Duodenal mucosa (tissue), 2 donors: ENCODE results near the gene POU1F1.

ENCODE experiments used
- H3K27ac ChIP-seq: one replicate; pipeline ENCODE4 v1.7.0; 2013; ENCODE audit warnings: low read depth, low read length
- H3K27me3 ChIP-seq, 2 donors: one replicate each; pipeline ENCODE4 v1.7.0; 2013; ENCODE audit warnings: low read length in 2 of 2, control low read depth in 1 of 2; ENCODE audit not compliant: insufficient read depth in 2 of 2, control insufficient read depth in 1 of 2
- H3K36me3 ChIP-seq, 2 donors: one replicate each; pipeline ENCODE4 v1.7.0; 2013; ENCODE audit warnings: low read length in 2 of 2, control low read depth in 1 of 2; ENCODE audit not compliant: insufficient read depth in 2 of 2, control insufficient read depth in 1 of 2
- H3K4me1 ChIP-seq, 2 donors: one replicate each; pipeline ENCODE4 v1.7.0; 2013; ENCODE audit warnings: low read length in 2 of 2, control low read depth in 1 of 2; ENCODE audit not compliant: insufficient read depth in 2 of 2, control insufficient read depth in 1 of 2
- H3K4me3 ChIP-seq, 2 donors: one replicate each; pipeline ENCODE4 v1.7.0; 2013; ENCODE audit warnings: low read length in 2 of 2, low read depth in 1 of 2
- H3K9ac ChIP-seq, 2 donors: one replicate each; pipeline ENCODE4 v1.7.0; 2013; ENCODE audit warnings: low read length in 2 of 2, low read depth in 1 of 2
- H3K9me3 ChIP-seq, 2 donors: one replicate each; pipeline ENCODE4 v1.7.0; 2013; ENCODE audit warnings: low read length in 2 of 2, control low read depth in 1 of 2; ENCODE audit not compliant: control insufficient read depth in 1 of 2

The POU1F1 gene

DNA sequence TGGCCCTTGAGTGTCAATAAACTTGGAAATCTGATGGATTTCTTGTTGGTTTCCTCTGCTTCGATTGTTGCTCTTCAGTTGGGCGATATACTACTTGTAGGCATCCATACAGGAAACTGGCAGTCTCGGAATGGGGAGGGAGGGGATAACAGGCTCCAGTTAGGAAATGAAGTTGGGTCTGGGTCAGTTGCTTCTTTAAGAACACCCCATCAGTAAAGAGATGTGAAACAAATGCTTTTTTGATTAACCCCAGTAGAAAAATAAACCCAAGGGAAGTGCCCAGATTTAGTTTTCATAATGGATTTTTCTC lies 48.6 kb downstream of the POU1F1 start:
- H3K4me1 ChIP-seq, result peaks cover 14 to 26% of the 10 kb centered on the region in 2 donors
- no peaks in the 10 kb centered on the region for H3K9me3 ChIP-seq
- peak overlapping the region; percentile 98 for H3K9ac ChIP-seq
- H3K4me3 ChIP-seq, result peak overlapping the region; percentile 93 to 94
- no peaks in the 10 kb centered on the region for H3K36me3 ChIP-seq
- no peaks in the 10 kb centered on the region for H3K27me3 ChIP-seq
- no peak overlapping the region for H3K27ac ChIP-seq

DNA sequence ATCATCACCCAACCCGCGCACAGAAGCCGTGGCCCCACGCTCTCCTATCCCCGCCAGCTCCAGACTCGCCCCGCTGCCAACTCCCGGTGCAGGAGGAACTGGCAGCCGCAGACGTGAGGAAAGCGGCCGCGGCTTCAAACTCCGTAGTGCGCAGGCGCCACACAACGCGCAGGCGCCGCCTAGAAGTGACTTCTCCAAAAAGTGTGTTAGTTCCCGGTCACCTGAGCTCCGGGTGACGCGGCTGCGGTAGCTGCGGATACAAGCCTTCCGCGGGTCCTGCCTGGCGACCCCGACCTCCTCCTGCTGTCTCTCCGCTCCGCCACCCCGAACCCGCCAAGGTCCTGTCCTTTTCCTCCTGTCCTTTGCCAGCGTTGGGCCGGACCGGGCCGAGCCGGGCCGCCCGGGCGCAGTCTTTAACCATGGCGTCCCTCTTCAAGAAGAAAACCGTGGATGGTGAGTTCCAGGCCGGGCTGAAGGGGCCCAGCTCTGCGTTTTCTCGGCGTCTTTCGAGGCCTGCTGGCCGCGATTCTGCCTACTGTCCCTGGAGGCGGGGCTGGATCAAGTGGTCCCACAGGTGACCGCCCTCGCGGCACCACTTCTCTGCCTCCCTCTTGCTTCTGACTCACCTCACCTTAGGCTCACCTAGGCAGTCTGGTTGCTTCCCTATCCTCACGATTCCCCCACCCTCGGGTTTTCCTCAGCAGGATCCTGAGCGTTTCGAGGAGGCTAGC lies 49.1 kb downstream of the POU1F1 start, which contains the start of gene CHMP2B:
TSS of gene CHMP2B (plus strand) at position 206 of the 731 bp plus-strand sequence. CDS start at position 420, 214 bp downstream.
- Histone ChIP-seq H3K9ac (peak within 1 kb of the TSS; percentile 98), H3K36me3 (no peaks in the 10 kb centered on the region), H3K4me1 (peaks cover 14 to 26% of the 10 kb centered on the region in 2 donors), H3K27ac (peak within 1 kb of the TSS; percentile 91), H3K4me3 (peak within 1 kb of the TSS; percentile 93 to 94), H3K9me3 (no peaks in the 10 kb centered on the region), H3K27me3 (no peaks in the 10 kb centered on the region)

DNA sequence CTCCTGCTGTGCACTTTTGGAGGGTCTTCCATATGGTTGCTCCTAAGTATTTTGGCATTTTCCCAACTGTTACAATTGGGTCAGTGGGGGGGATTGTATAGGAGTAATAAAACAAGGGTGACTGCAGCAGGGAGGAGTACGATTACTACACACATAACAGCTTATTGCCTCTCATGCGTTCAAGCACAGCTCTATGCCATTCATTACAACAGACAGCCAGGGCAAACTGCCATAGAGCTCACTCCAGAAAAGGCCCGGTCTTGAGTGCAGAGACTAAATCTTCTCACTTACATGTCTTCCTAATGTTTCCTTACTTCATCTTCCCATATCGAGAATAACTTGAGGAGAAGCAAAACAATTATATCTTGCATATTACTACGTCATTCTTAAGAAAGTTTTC lies 50.7 kb downstream of the POU1F1 start:
- no peaks in the 10 kb centered on the region for H3K27me3 ChIP-seq
- no peaks in the 10 kb centered on the region for H3K36me3 ChIP-seq
- H3K9ac ChIP-seq, result no peak overlapping the region
- H3K9me3 ChIP-seq, result no peaks in the 10 kb centered on the region
- peaks cover 14 to 26% of the 10 kb centered on the region in 2 donors for H3K4me1 ChIP-seq
- H3K4me3 ChIP-seq, result peak overlapping the region in 1 of 2 donors; percentile 28
- H3K27ac ChIP-seq, result no peak overlapping the region

DNA sequence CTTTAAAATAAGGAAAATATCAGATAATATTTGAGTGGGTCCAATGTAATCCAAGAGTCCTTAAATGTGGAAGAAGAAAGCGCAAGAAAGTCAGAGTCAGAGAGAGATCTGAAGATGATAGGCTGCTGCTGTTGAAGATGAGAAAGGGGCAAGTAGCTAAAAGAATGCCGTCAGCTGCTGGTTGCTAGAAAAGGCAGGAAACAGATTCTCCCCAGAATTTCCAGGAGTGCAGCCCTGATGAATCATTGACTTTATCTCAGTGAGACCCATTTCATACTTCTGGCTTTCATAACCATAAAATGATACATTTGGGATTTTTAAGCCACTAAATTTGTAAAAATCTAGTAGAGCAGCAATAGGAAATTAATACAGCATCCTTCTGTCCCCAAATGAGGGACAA lies 56.8 kb downstream of the POU1F1 start:
- Histone ChIP-seq H3K27ac (no peak overlapping the region), H3K36me3 (no peaks in the 10 kb centered on the region), H3K27me3 (no peaks in the 10 kb centered on the region), H3K4me1 (no peaks in the 10 kb centered on the region), H3K4me3 (no peak overlapping the region), H3K9ac (no peak overlapping the region), H3K9me3 (no peaks in the 10 kb centered on the region)

DNA sequence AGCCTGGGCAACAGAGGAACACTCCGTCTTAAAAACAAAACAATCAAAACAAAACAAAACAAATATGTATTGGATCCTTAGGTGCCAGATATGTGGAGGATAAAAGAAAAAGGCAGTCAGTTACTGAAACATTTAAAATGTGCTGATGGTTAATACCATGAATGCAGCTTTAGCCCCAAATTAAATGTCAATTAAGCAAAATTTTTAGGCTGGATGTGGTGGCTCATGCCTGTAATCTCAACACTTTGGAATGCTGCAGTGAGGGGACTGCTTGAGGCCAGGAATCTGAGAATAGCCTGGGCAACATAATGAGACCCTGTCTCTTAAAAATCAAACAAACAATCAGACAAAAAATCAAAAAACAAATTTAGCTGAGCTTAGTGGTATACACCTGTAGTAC lies 57.8 kb downstream of the POU1F1 start:
- no peaks in the 10 kb centered on the region for H3K27me3 ChIP-seq
- no peaks in the 10 kb centered on the region for H3K9me3 ChIP-seq

More for the DNA sequence above, 57.8 kb downstream of the POU1F1 start:
- no peaks in the 10 kb centered on the region for H3K36me3 ChIP-seq
- H3K9ac ChIP-seq, result no peak overlapping the region
- H3K4me3 ChIP-seq, result no peak overlapping the region
- no peak overlapping the region for H3K27ac ChIP-seq
- no peaks in the 10 kb centered on the region for H3K4me1 ChIP-seq
